Measurements from ENCODE around the gene PNPLA5.

The PNPLA5 gene

DNA sequence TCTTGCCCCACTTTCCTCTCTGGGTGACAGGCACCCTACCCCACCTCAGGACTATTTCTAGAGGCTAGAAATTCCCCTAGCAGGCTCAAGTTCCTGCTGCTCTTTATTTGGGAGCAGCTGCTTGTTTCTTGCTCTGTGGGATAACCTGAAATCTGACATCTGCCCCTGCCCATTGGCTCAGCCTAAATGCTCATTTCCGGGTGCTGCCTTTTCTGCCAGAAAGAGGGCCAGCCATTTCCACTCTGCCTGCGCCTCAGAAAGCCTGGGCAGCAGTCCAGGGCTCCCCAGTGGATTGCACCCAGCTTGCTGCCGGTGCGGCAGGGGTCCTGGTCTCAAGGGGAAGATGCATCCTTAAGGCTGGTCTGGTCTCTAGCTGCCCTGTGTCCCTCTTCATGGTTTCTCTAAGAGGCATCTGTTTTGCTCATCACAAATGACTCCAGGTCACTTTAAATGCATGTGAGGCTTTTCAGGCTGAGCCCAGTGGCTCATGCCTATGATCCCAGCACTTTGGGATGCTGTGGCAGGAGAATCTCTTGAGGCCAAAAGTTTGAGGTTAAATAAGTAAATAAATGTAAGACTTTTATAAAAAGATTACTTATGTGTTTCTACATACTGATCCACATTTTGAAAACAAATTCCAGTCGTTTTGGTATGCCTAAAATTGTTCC is 10.3 kb upstream of the PNPLA5 start:
- DNase-seq (ENCODE audit: low read depth): no peak

DNA sequence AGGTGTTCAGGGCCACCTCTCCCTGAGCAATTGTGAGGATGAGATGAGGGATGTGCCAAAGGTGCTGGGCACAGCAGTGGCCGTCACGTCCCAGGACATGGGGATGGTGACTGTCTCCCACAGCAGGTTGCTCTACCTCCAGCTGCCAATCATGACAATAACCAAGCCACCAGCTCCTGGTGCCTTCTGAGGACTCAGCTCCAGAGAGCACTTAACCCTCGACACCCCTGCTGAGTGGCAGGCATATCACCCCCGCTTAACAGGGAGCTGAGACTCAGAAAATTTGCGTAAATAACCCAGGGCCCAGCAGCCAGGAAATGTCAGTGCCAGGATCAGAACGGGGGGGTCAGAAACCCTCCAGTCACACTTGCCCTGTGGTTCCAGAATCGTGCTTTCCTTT is 8.4 kb upstream of the PNPLA5 start:
- no peak for DNase-seq (ENCODE audit: low read depth)

DNA sequence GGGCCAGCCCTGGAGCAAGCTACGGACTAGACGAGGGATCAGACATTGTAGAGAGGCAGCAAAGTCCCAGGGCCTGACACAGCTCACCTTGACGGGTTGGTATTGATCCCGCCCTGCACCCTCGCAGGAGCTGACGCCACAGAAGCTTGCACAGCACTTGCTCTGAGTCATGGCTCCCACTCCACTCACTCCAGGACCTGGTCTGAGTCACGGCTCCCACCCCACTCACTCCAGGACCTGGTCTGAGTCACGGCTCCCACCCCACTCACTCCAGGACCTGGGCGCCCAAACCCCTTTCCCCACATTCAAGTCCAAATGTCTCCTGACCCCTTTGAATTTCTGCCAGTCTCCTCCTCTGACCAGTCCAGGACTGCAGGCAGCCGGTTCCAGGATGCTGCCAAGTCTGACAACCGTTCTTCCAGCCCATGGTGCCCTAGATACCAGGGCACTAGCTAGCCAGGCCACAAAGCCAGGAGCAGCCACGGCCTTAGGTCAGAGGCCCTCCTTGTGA is 6.0 kb upstream of the PNPLA5 start:
- DNase-seq (ENCODE audit: low read depth): no peak

DNA sequence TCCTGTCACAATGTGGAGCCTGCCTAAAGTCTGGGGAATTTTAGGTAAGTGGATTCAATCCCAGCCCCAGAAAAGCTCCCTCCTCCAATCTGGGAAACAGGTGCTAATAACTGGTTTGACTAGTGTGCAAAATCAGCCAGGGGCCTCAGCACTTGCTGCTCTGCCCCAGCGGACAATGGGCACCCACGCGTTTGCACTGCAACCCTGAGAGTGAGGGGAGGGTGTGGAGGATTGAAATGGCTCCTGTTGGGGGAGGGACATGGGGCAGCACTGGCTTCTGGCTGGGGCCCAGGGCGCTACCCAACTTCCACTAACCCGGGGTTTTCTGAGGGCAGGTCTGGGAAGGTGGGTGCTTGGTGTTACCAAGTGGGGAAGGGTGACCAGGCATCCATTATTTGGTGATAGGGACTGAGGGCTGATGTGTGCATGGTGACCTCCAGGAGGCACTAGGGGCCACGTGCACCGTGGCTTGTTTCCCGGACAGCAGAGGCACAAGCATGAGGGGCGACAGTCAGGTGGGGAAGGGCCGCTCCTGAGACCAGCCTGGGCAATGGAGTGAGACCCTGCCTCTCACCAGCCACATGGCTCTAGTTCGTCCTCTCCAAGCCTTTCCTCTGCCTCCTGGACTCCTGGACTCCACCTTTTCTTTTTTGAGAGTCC is 4.3 kb upstream of the PNPLA5 start:
- DNase-seq (ENCODE audit: low read depth): no peak

DNA sequence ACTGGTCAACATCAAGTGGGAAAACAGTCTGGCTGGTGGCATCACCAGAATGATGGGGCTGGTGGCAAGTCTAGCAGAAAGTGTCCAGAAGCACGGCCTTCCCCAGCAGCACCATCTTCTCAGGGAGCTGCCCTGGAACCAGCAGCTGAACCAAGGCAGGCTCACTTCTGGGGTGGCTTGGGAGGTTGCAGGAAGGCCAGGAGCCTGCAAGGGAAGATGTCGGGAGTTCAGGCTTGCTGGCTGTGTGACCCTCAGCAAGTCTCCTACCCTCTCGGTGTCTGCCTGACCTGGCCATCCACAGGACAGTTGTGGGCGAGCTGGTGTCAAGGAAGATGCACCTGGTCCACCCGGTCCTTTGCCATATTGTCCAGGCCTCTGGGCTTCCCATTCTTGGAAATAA is 2.3 kb upstream of the PNPLA5 start:
- DNase-seq (ENCODE audit: low read depth): no peak

DNA sequence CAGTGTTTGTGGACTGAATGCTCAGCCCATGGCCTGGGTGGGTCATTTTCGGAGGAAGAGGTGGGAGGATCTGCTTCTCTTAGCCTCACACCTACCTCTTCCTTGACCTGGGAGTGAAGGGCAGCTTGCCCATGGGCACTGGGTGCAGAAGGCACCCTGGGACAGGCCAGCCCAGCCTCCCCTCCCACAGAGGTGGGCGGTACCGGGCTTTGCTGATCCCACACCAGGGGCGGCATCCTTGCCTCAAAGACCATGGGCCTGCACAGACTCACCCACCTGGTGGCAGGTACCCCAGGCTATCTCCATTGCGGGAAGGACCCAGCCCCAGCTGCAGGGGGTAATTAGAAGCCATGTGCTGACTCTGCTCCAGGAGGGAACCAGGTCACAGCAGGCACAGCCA is 1.5 kb upstream of the PNPLA5 start:
- DNase-seq (ENCODE audit: low read depth): no peak

DNA sequence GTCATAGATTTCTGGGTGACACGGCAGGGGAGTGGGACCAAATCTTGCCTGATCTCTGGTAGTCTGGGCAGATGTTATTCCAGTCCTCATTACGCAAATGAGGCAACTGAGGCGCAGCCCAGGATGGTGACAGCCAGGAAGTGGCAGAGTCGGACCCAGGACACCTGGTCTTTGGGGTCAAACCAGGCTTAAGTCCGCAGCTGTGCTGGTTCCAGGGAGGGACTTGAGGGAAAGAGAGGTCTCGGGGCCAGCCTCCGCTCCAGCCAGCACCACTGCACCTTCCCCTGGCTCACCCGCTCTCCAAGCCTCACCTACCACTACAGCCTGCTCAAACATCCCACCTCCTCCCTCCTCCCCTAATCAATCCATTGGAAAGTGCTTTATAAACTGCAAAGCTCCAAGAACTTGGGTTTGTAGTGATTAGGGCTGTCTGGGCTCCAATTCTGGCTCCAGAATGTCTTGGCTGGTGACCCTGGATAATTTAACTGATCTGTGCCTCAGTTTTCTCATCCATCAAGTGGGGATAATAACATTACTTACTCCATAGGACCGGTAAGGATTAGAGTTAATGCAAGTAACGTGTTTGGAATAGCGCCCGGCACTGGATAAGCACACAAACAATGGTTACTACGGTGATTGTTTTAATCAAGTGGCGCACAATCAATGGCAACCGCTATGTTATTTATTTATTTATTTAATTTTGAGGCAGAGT is 526 bp upstream of the PNPLA5 start:
- DNase-seq (ENCODE audit: low read depth): no peak

DNA sequence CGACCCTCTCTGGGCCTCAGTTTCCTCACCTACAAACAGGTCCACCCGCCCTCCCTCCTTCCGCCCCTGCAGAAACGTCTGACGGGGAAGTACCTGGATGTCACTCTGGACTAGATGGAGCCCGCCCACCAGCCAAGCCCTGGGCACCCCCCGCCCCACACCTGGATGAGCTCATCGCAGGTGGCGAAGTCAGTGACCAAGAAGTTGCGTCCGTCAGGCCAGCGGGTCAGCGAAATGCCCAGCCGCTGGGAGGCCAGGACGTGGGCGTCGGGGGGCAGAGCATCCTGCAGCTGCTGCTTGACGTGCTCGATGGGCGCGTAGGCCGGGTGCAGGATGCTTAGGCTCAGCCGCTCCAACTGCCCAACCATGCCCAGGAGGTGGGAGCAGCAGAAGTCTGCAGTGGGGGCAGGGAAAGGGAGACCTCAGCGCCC is 897 bp downstream of the PNPLA5 start:
- no peak for DNase-seq (ENCODE audit: low read depth)

DNA sequence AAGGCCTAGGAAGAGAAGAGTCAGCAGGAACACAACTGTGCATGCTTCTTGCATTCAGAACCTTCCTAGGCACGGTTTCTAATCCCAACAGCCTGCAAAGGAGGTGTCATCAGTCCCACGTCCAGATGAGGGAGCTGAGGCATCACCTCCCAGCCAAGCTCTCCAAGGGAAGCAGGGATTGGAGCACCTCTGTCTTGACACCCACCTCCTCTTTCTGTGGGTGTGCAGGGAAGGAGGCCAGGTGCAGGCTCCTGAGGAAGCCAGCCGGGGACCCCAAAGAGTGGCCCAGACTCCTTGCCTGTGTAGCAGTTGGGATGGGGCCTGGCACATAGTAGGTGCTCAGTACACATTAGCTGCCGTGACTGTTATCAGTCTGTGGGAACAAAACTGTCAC is 2.0 kb downstream of the PNPLA5 start:
- DNase-seq (ENCODE audit: low read depth): no peak

DNA sequence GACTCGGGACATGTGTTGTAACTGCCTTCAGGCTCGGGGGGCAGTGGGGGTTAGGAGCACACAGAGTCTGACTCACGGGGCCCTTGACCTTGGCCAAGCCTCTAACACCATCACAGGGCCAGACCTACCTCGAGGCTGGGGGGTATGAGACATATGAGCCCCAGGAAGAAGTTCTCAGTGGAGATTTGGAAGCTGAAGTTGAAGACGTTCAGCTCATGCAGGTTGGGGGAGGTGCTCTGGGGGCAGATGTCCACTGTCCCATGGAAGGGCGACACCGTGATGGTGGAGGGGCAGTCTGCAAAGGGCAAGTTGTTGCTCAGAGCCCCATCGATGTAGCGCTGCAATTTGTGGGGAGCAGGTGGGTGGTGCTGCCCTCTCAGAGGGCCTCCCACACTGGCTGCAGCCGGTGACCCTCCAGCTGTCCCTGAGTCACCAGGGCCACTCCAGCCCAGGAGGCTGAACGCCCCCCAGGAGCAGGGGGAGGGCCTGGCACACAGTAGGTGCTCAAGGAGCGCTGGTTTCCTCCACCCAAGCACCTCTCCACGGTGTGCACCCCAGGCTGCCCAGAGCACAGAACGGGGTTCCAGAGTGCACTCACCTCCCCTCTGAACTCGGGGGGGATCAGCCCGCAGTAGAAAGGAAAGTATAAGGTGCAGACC is 2.5 kb downstream of the PNPLA5 start:
- no peak for DNase-seq (ENCODE audit: low read depth)

DNA sequence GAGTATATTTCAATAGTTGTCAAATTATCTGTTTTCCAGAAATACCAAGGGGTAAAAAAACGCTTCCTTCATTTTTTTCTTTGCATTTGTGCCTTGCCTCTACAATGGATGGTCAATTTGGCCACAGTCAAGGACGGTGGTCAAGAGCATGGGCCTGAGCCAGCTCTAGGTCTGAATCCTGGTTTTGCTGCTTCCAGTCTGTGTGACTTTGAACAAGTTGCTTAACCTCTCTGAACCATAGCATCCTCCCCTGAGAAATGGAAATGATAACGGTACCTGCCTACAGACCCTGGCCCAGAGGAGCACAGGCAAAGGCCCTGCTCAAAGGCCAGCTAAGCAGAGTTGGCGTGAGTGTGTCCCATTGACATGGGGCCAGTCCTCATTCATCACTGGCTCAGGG is 3.1 kb downstream of the PNPLA5 start:
- DNase-seq (ENCODE audit: low read depth): no peak

DNA sequence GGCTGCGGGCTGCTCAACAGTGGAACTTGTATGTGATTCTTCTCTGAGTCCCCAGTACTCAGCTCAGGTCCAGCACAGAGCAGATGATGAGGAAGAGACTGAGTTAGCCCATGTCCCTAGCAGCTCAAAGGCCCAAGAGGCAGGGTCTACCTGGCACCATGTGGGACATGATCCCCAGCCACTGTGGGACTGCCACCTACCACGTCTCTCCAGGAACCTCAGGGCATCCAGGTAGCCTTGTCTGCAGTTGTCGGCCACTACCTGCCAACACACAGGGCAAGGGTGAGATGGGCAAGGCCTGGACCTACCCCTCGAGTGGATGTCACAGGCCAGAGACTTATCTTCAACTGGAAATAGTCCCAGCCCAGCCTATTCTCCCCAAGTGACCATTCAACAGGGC is 4.4 kb downstream of the PNPLA5 start:
- no peak for DNase-seq (ENCODE audit: low read depth)

DNA sequence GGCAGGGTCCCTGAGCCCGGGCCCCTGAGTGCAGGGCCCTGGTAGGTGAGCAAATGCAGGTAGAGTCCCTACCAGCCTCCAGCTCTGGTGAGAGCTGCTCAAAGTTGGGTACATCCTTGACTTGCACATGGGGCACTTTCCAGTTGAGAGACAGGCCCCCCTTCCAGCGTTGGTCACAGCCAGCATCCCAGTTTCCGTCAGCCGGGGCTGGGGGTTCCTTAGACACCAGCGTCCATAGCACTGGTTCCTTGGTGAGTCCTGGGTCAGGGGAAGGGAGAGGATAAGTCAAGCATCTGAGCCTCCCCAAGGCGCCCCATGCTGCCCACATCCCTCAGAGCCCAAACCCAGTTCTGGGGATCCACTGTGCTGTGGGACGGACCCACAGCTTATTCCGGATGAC is 5.6 kb downstream of the PNPLA5 start:
- DNase-seq (ENCODE audit: low read depth): no peak

DNA sequence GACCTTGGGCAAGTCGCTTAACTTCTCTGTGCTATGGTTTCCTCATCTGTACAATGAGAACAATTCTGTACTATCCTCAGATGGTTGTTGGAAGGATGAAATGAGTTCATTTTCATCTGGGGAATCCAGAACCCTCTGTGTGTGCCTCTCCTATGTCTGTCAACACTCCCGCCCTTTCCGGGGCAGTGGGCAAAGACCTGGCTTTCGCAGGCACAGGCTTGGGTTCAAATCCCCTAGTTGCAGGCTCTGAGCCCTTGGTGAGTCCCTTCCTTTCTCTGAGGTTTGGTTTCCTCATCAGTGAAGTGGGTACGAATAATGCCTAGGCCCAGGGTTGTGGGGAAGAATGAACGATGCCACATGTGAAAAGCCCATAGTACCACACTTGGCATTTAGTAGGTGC is 6.0 kb downstream of the PNPLA5 start:
- DNase-seq (ENCODE audit: low read depth): no peak

DNA sequence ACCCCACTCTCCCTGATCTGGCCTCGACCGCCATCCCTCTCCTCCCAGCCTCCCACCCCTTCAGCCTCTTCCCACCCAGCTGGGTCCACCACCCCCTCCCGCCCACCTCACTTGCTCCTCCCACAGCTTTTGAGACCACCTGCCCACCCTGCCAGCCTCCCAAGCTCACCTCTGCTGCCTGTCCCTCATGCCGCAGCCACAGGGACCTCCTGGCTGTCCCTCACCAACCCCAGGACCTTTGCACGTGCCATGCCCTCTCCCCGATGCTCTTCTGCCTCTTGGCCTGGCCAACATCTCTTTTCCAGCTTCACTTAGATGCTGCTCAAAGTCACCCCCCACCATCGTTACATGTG is 6.5 kb downstream of the PNPLA5 start:
- DNase-seq (ENCODE audit: low read depth): no peak

DNA sequence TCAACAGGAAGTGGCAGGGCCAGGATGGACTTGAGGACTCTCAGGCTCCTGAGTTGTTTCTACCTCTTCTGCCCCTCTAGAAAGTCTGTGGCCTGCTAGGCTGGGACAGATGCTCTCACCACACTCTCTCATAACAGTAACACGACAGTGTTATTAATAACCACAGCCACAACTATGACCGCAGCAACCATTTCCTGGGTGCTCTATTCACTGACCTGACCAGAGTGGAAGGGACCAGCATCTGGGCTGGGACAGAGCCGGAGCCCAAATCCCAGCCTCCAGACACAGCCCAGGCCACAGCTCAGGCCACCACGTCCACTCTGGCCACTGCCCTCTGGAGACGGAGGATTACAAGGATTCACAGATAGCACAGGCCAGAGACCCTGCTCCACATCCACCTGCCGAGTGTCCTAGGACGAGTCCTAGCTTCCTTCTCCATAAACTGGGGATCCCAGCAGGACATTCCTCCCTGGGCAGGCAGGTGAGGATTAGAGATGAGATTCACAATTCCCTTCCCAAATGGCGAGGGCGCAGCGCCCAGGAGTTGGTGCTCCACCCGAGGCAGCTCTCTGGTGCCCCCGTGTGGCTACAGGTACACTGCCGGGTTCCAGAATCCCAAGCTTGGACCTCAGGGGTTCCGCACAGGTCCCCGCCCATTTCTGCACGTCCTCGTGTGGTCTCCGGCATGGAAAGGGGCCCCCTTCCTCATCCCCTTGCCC is 7.1 kb downstream of the PNPLA5 start:
- peak; percentile 12 for DNase-seq (ENCODE audit: low read depth)

DNA sequence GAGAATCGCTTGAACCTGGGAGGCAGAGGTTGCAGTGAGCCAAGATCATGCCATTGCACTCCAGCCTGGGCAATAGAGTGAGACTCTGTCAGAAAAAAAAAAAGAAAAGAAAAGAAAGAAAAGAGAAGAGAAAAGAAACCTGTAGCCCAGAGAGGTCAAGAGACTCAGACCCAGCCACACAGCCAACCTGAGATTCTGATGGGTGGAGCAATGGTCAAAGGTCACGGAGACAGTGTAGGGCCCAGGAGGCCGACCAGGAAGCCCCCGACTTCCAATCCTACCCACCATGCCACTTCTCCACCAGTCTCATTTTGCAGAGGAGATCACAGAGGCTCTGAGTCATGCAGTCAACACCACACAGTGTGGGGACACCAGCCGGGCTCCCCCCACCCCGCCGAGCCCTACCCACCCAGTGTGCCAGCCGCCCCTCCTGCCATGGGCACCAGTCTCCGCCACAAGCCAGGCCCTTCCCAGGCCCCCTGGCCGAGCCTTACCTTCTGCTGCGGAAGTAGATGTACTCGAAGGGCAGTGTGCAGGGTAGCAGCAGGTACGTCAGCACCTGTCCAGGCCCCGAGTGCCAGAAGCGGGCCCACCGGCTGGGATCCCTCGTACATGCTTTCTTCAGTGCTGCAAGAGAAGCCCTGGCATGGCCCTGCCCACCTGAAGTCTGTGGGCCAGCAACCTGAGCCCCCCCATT is 7.9 kb downstream of the PNPLA5 start:
- DNase-seq (ENCODE audit: low read depth): no peak

DNA sequence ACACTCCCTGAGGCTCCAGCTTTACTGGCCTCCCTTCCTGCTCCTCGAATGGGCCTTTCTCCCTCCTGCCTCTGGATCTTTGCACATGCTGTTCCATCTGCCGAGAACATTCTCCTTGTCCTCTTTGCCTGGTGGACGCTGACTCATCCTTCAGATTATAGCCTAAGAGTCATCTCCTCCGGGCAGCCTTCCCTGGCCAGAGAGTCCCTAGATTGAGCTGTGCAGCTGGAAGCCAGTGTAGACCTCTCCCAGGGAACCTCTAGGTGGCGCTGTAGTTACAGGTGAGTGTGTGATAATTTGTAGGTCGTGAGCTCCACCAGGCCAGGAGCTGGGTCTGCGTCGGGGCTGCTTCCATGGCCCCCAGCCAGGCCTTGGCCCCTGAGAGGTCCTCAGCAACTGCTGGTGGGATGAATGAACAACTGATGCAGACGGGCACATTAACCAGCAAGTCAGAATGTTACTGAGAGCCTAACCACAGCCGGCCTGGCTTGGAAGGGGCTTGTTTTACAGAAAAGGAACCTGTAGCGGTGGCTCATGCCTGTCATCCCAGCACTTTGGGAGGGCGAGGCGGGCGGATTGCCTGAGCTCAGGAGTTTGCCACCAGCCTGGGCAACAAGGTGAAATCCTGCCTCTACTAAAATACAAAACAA is 8.7 kb downstream of the PNPLA5 start:
- no peak for DNase-seq (ENCODE audit: low read depth)

DNA sequence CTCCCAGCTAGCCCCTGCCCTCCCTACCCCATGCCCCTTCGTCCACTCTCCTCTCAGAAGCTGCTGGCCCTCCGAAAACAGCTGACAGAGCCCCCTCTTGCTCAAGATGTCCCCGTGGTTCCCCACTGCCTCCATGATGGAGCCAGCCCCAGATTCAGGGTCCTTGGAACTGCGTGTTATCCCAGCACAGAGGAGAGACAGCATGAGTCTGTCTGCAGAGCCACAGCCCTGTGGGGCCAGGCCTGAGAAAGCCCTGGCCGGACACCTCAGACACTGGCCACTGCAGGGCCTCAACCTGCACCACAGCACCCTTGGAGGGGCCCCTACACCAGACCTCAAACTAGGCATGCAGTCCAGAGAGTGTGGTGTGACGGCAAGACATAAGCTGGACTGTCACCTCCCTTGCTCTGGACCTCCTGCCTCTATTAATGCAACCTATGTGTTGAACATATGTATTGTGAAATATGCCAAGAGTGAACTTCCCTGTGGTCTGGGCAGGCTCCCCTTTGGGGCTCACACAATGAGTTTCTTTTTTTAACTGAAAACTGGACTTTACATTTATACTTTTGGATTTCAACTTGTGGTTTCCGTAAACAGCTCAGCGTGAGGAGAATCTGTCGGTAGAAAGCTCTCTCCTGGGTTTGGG is 9.6 kb downstream of the PNPLA5 start:
- no peak for DNase-seq (ENCODE audit: low read depth)
